ENCODE results near the gene OCLN. TPM values are rescaled to one million over a fixed set of nuclear protein-coding genes. Genes with fewer than 3 reads are reported as not detected.
"Not testable (repeated sequence)": the region's sequence is repeated elsewhere in the genome, so short reads cannot be mapped to it uniquely, and the experiment has no call there.

Gene OCLN
- 76.9 and 109 TPM in 2 replicates for total RNA-seq

- DNase-seq (ENCODE audit: low read depth) (peak; percentile 65), FAIRE-seq (no peak)
- Histone ChIP-seq H3K4me3 (ENCODE audit: low read depth, low read length) (peak within 1 kb of the TSS; percentile 96), H3K27me3 (ENCODE audit: control insufficient read depth, insufficient read depth, low read length) (peaks cover 2% of the 10 kb centered on the region), H3K36me3 (ENCODE audit: control insufficient read depth, insufficient read depth, low read length) (no peaks in the 10 kb centered on the region)
- TF ChIP-seq CTCF (IDR thresholded peaks at IDR 0.05; ENCODE audit: insufficient read depth, low read length, severe bottlenecking): peak; percentile 7
These were observed at the start of gene OCLN for GRCh38 chr5:69492391-69492922. TSS of gene OCLN (plus strand) at chr5:69492790. CDS start at chr5:69504245, 11,455 bp downstream.

- no peak for FAIRE-seq
These were observed 48.3 kb upstream of the OCLN start for GRCh38 chr5:69444127-69444754.

GRCh38 chr5:69449511-69449910 lies 43.1 kb upstream of the OCLN start:
- H3K36me3 ChIP-seq (ENCODE audit: control insufficient read depth, insufficient read depth, low read length): no peaks in the 10 kb centered on the region
- no peaks in the 10 kb centered on the region for H3K27me3 ChIP-seq (ENCODE audit: control insufficient read depth, insufficient read depth, low read length)
- no peak for DNase-seq (ENCODE audit: low read depth)
- FAIRE-seq: no peak
- no peak for TF ChIP-seq CTCF (IDR thresholded peaks at IDR 0.05; ENCODE audit: insufficient read depth, low read length, severe bottlenecking)
- H3K4me3 ChIP-seq (ENCODE audit: low read depth, low read length): no peak overlapping the region

More at GRCh38 chr5:69444127-69444754, 48.3 kb upstream of the OCLN start:
- H3K27me3 ChIP-seq (ENCODE audit: control insufficient read depth, insufficient read depth, low read length): no peaks in the 10 kb centered on the region
- TF ChIP-seq CTCF (IDR thresholded peaks at IDR 0.05; ENCODE audit: insufficient read depth, low read length, severe bottlenecking): no peak
- DNase-seq (ENCODE audit: low read depth): no peak
- H3K4me3 ChIP-seq (ENCODE audit: low read depth, low read length): no peak overlapping the region
- H3K36me3 ChIP-seq (ENCODE audit: control insufficient read depth, insufficient read depth, low read length): peaks cover 6% of the 10 kb centered on the region

GRCh38 chr5:69450116-69450515 lies 42.5 kb upstream of the OCLN start:
- Histone ChIP-seq H3K27me3 (ENCODE audit: control insufficient read depth, insufficient read depth, low read length) (no peaks in the 10 kb centered on the region), H3K36me3 (ENCODE audit: control insufficient read depth, insufficient read depth, low read length) (no peaks in the 10 kb centered on the region), H3K4me3 (ENCODE audit: low read depth, low read length) (no peak overlapping the region)
- FAIRE-seq (no peak), DNase-seq (ENCODE audit: low read depth) (peak; percentile 100)
- TF ChIP-seq CTCF (IDR thresholded peaks at IDR 0.05; ENCODE audit: insufficient read depth, low read length, severe bottlenecking): no peak

GRCh38 chr5:69450527-69450926 lies 42.1 kb upstream of the OCLN start:
- FAIRE-seq; H3K4me3 ChIP-seq (ENCODE audit: low read depth, low read length); H3K27me3 ChIP-seq (ENCODE audit: control insufficient read depth, insufficient read depth, low read length); H3K36me3 ChIP-seq (ENCODE audit: control insufficient read depth, insufficient read depth, low read length): not testable (repeated sequence)
- DNase-seq (ENCODE audit: low read depth): peak; percentile 8

GRCh38 chr5:69451941-69452647 lies 40.5 kb upstream of the OCLN start:
- Histone ChIP-seq H3K36me3 (ENCODE audit: control insufficient read depth, insufficient read depth, low read length) (no peaks in the 10 kb centered on the region), H3K27me3 (ENCODE audit: control insufficient read depth, insufficient read depth, low read length) (no peaks in the 10 kb centered on the region), H3K4me3 (ENCODE audit: low read depth, low read length) (no peak overlapping the region)
- DNase-seq (ENCODE audit: low read depth): no peak
- no peak for TF ChIP-seq CTCF (IDR thresholded peaks at IDR 0.05; ENCODE audit: insufficient read depth, low read length, severe bottlenecking)
- no peak for FAIRE-seq

GRCh38 chr5:69453487-69453886 lies 39.1 kb upstream of the OCLN start:
- not testable (repeated sequence) for FAIRE-seq; H3K36me3 ChIP-seq (ENCODE audit: control insufficient read depth, insufficient read depth, low read length); H3K4me3 ChIP-seq (ENCODE audit: low read depth, low read length); DNase-seq (ENCODE audit: low read depth); H3K27me3 ChIP-seq (ENCODE audit: control insufficient read depth, insufficient read depth, low read length)

Data from bronchial epithelial cell (primary cell).